Esophagus squamous epithelium (tissue), 5 donors: ENCODE results near the gene RSBN1L. TPM values are rescaled to one million over a fixed set of nuclear protein-coding genes. Genes with fewer than 3 reads are reported as not detected.

Source experiments
- DNase-seq: peaks from one replicate; lab custom pipeline; 2025; lab: John Stamatoyannopoulos, UW
- H3K27ac ChIP-seq, 4 donors: fragments of 200-600 bp; sonication (generic); one replicate each; pipeline ENCODE4 v1.5.1; 2016 to 2019; ENCODE audit warnings: mild to moderate bottlenecking in 1 of 4
- H3K27me3 ChIP-seq, 4 donors: fragments of 200-600 bp; sonication (generic); 1 replicate in 3 of 4; 2 replicates in 1 of 4; pipeline versions ENCODE4 v1.5.1 to v1.6.0; 2017 to 2021; ENCODE audit warnings: antibody characterized with exemption in 1 of 4
- H3K36me3 ChIP-seq, 3 donors: fragments of 200-600 bp; sonication (generic); one replicate each; pipeline ENCODE4 v1.5.1; 2016 to 2019
- H3K4me1 ChIP-seq, 3 donors: fragments of 200-600 bp; sonication (generic); one replicate each; pipeline ENCODE4 v1.5.1; 2017 to 2019
- H3K4me3 ChIP-seq, 4 donors: fragments of 200-600 bp; sonication (generic); 1 replicate in 3 of 4; 2 replicates in 1 of 4; pipeline ENCODE4 v1.5.1; 2016 to 2019; ENCODE audit warnings: mild to moderate bottlenecking in 2 of 4, moderate library complexity in 1 of 4
- H3K9me3 ChIP-seq, 3 donors: fragments of 200-600 bp; sonication (generic); one replicate each; pipeline ENCODE4 v1.5.1; 2016 to 2019
- CTCF ChIP-seq, 6 experiments: fragments of 450-650 bp in 4 of 6; fragments of 200-600 bp in 2 of 6; sonication (generic) in 2 of 6; IDR thresholded peaks; one replicate each; pipeline ENCODE4 v1.5.1; 2016 to 2019; ENCODE audit warnings: antibody characterized with exemption in 6 of 6, mild to moderate bottlenecking in 4 of 6, moderate library complexity in 4 of 6
- POLR2A ChIP-seq, 4 donors: fragments of 450-650 bp; IDR thresholded peaks; one replicate each; pipeline ENCODE4 v1.6.1; 2017; ENCODE audit warnings: antibody characterized with exemption in 4 of 4, mild to moderate bottlenecking in 4 of 4, moderate library complexity in 3 of 4
- WGBS, 2 donors: methylation state at CpG; one replicate each; pipeline ENCODE4 v1.1.5; 2018; 5-methylcytosine and 5-hydroxymethylcytosine counted together
- intact Hi-C: fragments of 100-400 bp; cut with DNase I; formaldehyde crosslinking; loops from one replicate; pipeline ENCODE4 v1.15.0; 2022
- total RNA-seq, 4 donors: library from RNA; depleted of rRNA; stranded (reverse); fragments of >200 nt; gene quantifications; one replicate each; pipeline ENCODE4 v1.1.0, GENCODE V29; 2016
- donor health status: DM: yes; HTN: yes; CAD: no.

RSBN1L gene
- total RNA-seq, 4 donors from 2014 or later, result 10.8 to 22.9 (median 14.1) TPM

DNA sequence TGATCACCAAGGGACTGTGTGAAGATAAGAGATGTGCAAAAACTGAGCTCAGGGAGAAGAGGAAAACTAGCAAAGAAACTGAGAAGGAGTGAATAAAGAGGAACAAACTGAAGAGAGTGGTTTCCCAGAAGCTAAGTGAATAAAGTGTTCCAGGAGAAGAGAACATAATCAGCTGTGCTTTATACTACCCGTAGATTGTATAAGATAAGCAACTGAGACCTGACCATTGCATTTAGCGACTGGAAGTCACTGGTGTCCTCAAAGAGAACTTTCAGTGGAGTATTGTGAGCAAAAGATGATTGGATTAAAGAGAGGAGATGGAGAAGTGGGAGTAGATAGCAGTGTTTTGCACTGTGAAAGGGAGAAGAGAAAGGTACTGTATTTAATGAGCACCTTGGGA is 116.9 kb downstream of the RSBN1L start:
- WGBS, 2 donors, result 87 to 89% methylated on average over 2 of the region's 2 CpGs
- Histone ChIP-seq H3K36me3 (peaks cover 0 to 20% (median 0%) of the 10 kb centered on the region in 3 donors), H3K27ac (no peak overlapping the region), H3K27me3 (no peaks in the 10 kb centered on the region), H3K4me1 (no peaks in the 10 kb centered on the region), H3K9me3 (peaks cover 0 to 14% (median 0%) of the 10 kb centered on the region in 3 donors), H3K4me3 (no peak overlapping the region)
- no peak for TF ChIP-seq POLR2A (IDR thresholded peaks at IDR 0.05)
- TF ChIP-seq CTCF (IDR thresholded peaks at IDR 0.05), result no peak
- intact Hi-C loops, result no loop called here
- no peak for DNase-seq

GRCh38 chr7:77819021-77819420 is 122.8 kb downstream of the RSBN1L start:
- DNase-seq, result no peak
- TF ChIP-seq POLR2A (IDR thresholded peaks at IDR 0.05), result no peak
- no peak for TF ChIP-seq CTCF (IDR thresholded peaks at IDR 0.05)
- Histone ChIP-seq H3K9me3 (peaks cover 0 to 40% (median 30%) of the 10 kb centered on the region in 3 donors), H3K4me1 (no peaks in the 10 kb centered on the region), H3K4me3 (no peak overlapping the region), H3K27ac (no peak overlapping the region), H3K36me3 (peaks cover 0 to 31% (median 0%) of the 10 kb centered on the region in 3 donors), H3K27me3 (no peaks in the 10 kb centered on the region)
- intact Hi-C loops, result no loop called here

- intact Hi-C loops, result no loop called here
- no peak for DNase-seq
- Histone ChIP-seq H3K27ac (no peak overlapping the region), H3K4me1 (no peaks in the 10 kb centered on the region), H3K9me3 (peaks cover 0 to 40% (median 30%) of the 10 kb centered on the region in 3 donors), H3K27me3 (no peaks in the 10 kb centered on the region), H3K4me3 (no peak overlapping the region), H3K36me3 (peaks cover 0 to 31% (median 0%) of the 10 kb centered on the region in 3 donors)
- WGBS, 2 donors, result 94 to 100% methylated on average over 2 of the region's 2 CpGs
- no peak for TF ChIP-seq CTCF (IDR thresholded peaks at IDR 0.05)
- TF ChIP-seq POLR2A (IDR thresholded peaks at IDR 0.05), result no peak
Measured at GRCh38 chr7:77820967-77821366, 124.7 kb downstream of the RSBN1L start.

DNA sequence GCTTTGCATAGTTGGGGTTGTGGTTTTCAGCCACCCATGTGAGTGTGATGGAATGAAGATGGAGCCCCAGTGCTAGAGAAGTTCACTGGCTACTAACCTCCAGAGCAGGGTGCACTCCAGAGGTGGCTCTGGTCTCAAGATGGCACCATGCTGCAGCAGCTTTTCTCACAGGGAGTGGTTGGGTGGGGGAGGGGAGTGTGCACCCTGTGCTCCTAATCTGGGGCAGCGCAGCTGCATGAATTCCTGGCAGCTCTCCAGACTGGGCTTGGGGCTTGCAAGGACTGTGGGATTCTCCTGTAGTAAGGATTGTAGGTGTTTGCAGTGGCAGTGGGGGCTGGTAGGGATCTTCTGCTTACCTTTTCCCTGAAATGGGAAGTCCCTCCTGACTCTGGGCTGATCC is 126.0 kb downstream of the RSBN1L start:
- intact Hi-C loops, result no loop called here
- Histone ChIP-seq H3K36me3 (peaks cover 0 to 18% (median 0%) of the 10 kb centered on the region in 3 donors), H3K27me3 (no peaks in the 10 kb centered on the region), H3K4me3 (no peak overlapping the region), H3K9me3 (peaks cover 0 to 39% (median 30%) of the 10 kb centered on the region in 3 donors), H3K4me1 (no peaks in the 10 kb centered on the region), H3K27ac (no peak overlapping the region)
- TF ChIP-seq POLR2A (IDR thresholded peaks at IDR 0.05) (no peak), CTCF (IDR thresholded peaks at IDR 0.05) (no peak)
- no peak for DNase-seq
- no CpG with 5 or more reads among the region's 1 CpG for WGBS, 2 donors

DNA sequence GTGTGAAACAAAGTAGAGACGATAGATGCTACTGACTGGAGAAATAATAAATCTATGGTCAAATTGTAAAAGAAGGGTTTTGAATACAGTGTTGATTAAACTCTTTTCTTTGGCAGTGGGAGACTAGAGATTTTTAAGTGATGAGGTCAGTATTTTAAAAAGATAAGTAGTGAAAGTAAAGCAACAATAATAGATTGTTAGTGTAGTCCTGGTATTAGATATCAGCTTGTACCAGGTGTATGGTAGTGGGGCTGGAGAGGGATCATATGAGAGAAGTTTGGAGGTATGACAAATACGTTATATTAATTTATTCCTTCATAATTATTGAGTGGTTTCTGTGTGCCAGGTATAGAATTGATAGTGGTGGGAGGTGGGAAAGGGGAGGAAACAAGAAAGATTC is 127.5 kb downstream of the RSBN1L start:
- WGBS, 2 donors, result 85 to 87% methylated on average over 2 of the region's 2 CpGs
- no peak for TF ChIP-seq POLR2A (IDR thresholded peaks at IDR 0.05)
- no peak for TF ChIP-seq CTCF (IDR thresholded peaks at IDR 0.05)
- H3K27ac ChIP-seq, result no peak overlapping the region

More for the DNA sequence above, 127.5 kb downstream of the RSBN1L start:
- intact Hi-C loops, result no loop called here
- Histone ChIP-seq H3K4me3 (no peak overlapping the region), H3K27me3 (no peaks in the 10 kb centered on the region), H3K36me3 (peaks cover 0 to 10% (median 0%) of the 10 kb centered on the region in 3 donors), H3K4me1 (peaks cover 0 to 15% (median 0%) of the 10 kb centered on the region in 3 donors), H3K9me3 (peaks cover 0 to 32% (median 30%) of the 10 kb centered on the region in 3 donors)
- DNase-seq, result no peak
